Left lung (tissue), 10 donors: ENCODE data around the gene RRP7A. TPM values are rescaled to one million over a fixed set of nuclear protein-coding genes. Genes with fewer than 3 reads are reported as not detected.
A peak's percentile ranks its signal among the peaks of the same experiment; 100 is the strongest.
"Not testable (repeated sequence)": the region's sequence is repeated elsewhere in the genome, so short reads cannot be mapped to it uniquely, and the experiment has no call there.

Experiments used
- ATAC-seq: fragments of 200-7000 bp; cut with Tn5 transposase; one replicate; pipeline ENCODE4 v1.9.1; 2020; ENCODE audit warnings: moderate library complexity
- DNase-seq, 4 donors: peaks; one replicate each; pipeline ENCODE4 v3.0.0-alpha.2; 2013 to 2020
- H3K27ac ChIP-seq, 2 donors: fragments of 200-600 bp; sonication (generic) in 1 of 2; one replicate each; pipeline versions ENCODE4 v1.5.0 to v1.8.0; 2020 to 2021
- H3K27me3 ChIP-seq, 2 donors: fragments of 200-600 bp; sonication (generic) in 1 of 2; one replicate each; pipeline versions ENCODE4 v1.5.0 to v1.8.0; 2020 to 2021
- H3K36me3 ChIP-seq, 2 donors: fragments of 200-600 bp; sonication (generic) in 1 of 2; one replicate each; pipeline versions ENCODE4 v1.5.0 to v1.8.0; 2020 to 2021
- H3K4me1 ChIP-seq, 2 donors: fragments of 200-600 bp; one replicate each; pipeline ENCODE4 v1.8.0; 2021
- H3K4me3 ChIP-seq, 2 donors: fragments of 200-600 bp; sonication (generic) in 1 of 2; one replicate each; pipeline versions ENCODE4 v1.5.0 to v1.8.0; 2020 to 2021; ENCODE audit warnings: mild to moderate bottlenecking in 1 of 2
- H3K9me3 ChIP-seq, 2 donors: fragments of 200-600 bp; sonication (generic) in 1 of 2; one replicate each; pipeline versions ENCODE4 v1.5.0 to v1.8.0; 2020 to 2021
- CTCF ChIP-seq, 2 donors: fragments of 200-600 bp; sonication (generic) in 1 of 2; IDR thresholded peaks; one replicate each; pipeline versions ENCODE4 v1.5.0 to v1.8.0; 2021; ENCODE audit warnings: antibody characterized with exemption in 2 of 2
- intact Hi-C, 2 donors: fragments of 100-400 bp; cut with DNase I; formaldehyde crosslinking; loops; one replicate each; pipeline versions ENCODE4 v1.11.2 to v1.14.2; 2022
- polyA plus RNA-seq, 6 donors: library from polyadenylated mRNA; unstranded; fragments of 120-200 nt; gene quantifications; one replicate each; pipeline ENCODE4 v1.2.1, GENCODE V29; 2013; ENCODE audit not compliant: insufficient read length in 6 of 6
- total RNA-seq, 2 donors: library from RNA; stranded (reverse); fragmentation: NEBNext Ultra II Directional; extraction: Animal tissue kit (Norgen Biotek cat#: 25700); gene quantifications; one replicate each; pipeline ENCODE4 v1.2.1, GENCODE V29; 2021
- donor health status: DM: no; HTN: yes; CAD: no.
- donor health status: DM: no; HTN: no; CAD: no.

The RRP7A gene
- total and polyA plus RNA-seq, 8 donors, result 25.7 to 57.1 (median 30.6) TPM

- H3K4me3 ChIP-seq, result peak overlapping the region in 1 of 2 donors; percentile 31
- DNase-seq, result no peak
- TF ChIP-seq CTCF (IDR thresholded peaks at IDR 0.05), result no peak
These were observed 14.0 kb upstream of the RRP7A start for GRCh38 chr22:42533638-42533977.

GRCh38 chr22:42531401-42532084 lies 11.9 kb upstream of the RRP7A start:
- intact Hi-C loops, ATAC-seq, DNase-seq, H3K27ac ChIP-seq, H3K4me3 ChIP-seq, H3K4me1 ChIP-seq, H3K9me3 ChIP-seq, H3K36me3 ChIP-seq, H3K27me3 ChIP-seq: not testable (repeated sequence)

More at GRCh38 chr22:42533638-42533977, 14.0 kb upstream of the RRP7A start:
- Histone ChIP-seq H3K27ac (no peak overlapping the region), H3K9me3 (no peaks in the 10 kb centered on the region), H3K27me3 (no peaks in the 10 kb centered on the region), H3K36me3 (no peaks in the 10 kb centered on the region), H3K4me1 (peaks cover 0 to 11% of the 10 kb centered on the region in 2 donors)
- intact Hi-C loops, result no loop called here
- ATAC-seq, result no peak

GRCh38 chr22:42529435-42529834 lies 9.8 kb upstream of the RRP7A start:
- H3K4me3 ChIP-seq, H3K4me1 ChIP-seq, H3K9me3 ChIP-seq, DNase-seq, H3K27me3 ChIP-seq, intact Hi-C loops, H3K27ac ChIP-seq, H3K36me3 ChIP-seq: not testable (repeated sequence)
- ATAC-seq, result peak; percentile 30

GRCh38 chr22:42528591-42529307 lies 9.2 kb upstream of the RRP7A start:
- H3K9me3 ChIP-seq, result no peaks in the 10 kb centered on the region
- no peak for ATAC-seq
- no peak overlapping the region for H3K27ac ChIP-seq
- H3K4me1 ChIP-seq, result peaks cover 0 to 5% of the 10 kb centered on the region in 2 donors
- TF ChIP-seq CTCF (IDR thresholded peaks at IDR 0.05), result no peak
- intact Hi-C loops, result no loop called here
- no peaks in the 10 kb centered on the region for H3K36me3 ChIP-seq
- H3K4me3 ChIP-seq, result no peak overlapping the region
- no peaks in the 10 kb centered on the region for H3K27me3 ChIP-seq
- no peak for DNase-seq

GRCh38 chr22:42522546-42522945 lies 3.0 kb upstream of the RRP7A start:
- Histone ChIP-seq H3K27ac (no peak overlapping the region), H3K4me1 (peaks cover 5 to 13% of the 10 kb centered on the region in 2 donors), H3K4me3 (no peak overlapping the region), H3K27me3 (no peaks in the 10 kb centered on the region), H3K36me3 (peaks cover 0 to 4% of the 10 kb centered on the region in 2 donors), H3K9me3 (no peaks in the 10 kb centered on the region)
- DNase-seq (peak in 1 of 4 donors; percentile 4), ATAC-seq (no peak)
- intact Hi-C loops, result no loop called here
- no peak for TF ChIP-seq CTCF (IDR thresholded peaks at IDR 0.05)

GRCh38 chr22:42521228-42521546 lies 1.6 kb upstream of the RRP7A start:
- no peak for TF ChIP-seq CTCF (IDR thresholded peaks at IDR 0.05)
- no peak overlapping the region for H3K27ac ChIP-seq
- no peak for DNase-seq
- peaks cover 5 to 13% of the 10 kb centered on the region in 2 donors for H3K4me1 ChIP-seq
- intact Hi-C loops, result no loop called here
- no peak for ATAC-seq
- H3K27me3 ChIP-seq, result no peaks in the 10 kb centered on the region
- H3K36me3 ChIP-seq, result peaks cover 0 to 16% of the 10 kb centered on the region in 2 donors
- H3K9me3 ChIP-seq, result no peaks in the 10 kb centered on the region
- H3K4me3 ChIP-seq, result no peak overlapping the region

GRCh38 chr22:42518638-42519524 lies 715 bp downstream of the RRP7A start:
- intact Hi-C loops, H3K9me3 ChIP-seq, H3K27me3 ChIP-seq: not testable (repeated sequence)
- Histone ChIP-seq H3K4me3 (peak overlapping the region; percentile 93), H3K4me1 (peaks cover 5 to 13% of the 10 kb centered on the region in 2 donors), H3K36me3 (peaks cover 0 to 37% of the 10 kb centered on the region in 2 donors), H3K27ac (peak overlapping the region; percentile 51 to 67)
- DNase-seq (peak in 1 of 4 donors; percentile 27), ATAC-seq (peak; percentile 53)

- ATAC-seq, H3K27ac ChIP-seq, H3K27me3 ChIP-seq, DNase-seq, H3K4me3 ChIP-seq, intact Hi-C loops, H3K9me3 ChIP-seq: not testable (repeated sequence)
- H3K36me3 ChIP-seq, result peaks cover 0 to 49% of the 10 kb centered on the region in 2 donors
- H3K4me1 ChIP-seq, result peaks cover 5 to 13% of the 10 kb centered on the region in 2 donors
These were observed 2.5 kb downstream of the RRP7A start for GRCh38 chr22:42517103-42517502.
